ENCODE data around the gene PEX11B. TPM values are rescaled to one million over a fixed set of nuclear protein-coding genes. Genes with fewer than 3 reads are reported as not detected.

Gene PEX11B
- total RNA-seq, 1 experiment from 2014 or later: 13.7 TPM

DNA sequence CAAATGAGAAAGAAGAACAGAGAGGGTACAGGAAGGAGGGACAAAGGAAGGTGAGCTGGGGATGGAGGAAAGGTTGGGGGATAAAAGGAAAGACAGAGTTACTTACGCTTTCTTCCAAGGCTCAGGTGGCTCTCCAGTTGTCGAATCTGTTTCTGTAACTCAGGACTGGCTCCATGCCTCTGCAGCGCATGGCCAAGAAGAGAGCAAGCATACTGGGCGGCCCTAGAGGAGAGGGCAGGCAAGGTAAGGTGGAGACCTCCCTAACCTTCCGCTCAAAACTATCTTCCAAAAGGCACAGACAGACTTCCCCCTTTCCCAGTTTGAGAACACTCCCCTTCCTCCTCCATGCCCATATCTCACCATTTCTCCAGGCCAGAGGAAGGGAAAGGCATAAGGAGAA, 922 bp downstream of the PEX11B start:
- no peak overlapping the region for H3K27ac ChIP-seq (ENCODE audit: insufficient read length, low read depth, low read length)
- no peak overlapping the region for H2AFZ ChIP-seq (ENCODE audit: low read length)
- no peak overlapping the region for H4K91ac ChIP-seq (ENCODE audit: insufficient read length, low read depth, low read length)
- no peaks in the 10 kb centered on the region for H3K9me3 Mint-ChIP-seq
- H4K5ac ChIP-seq (ENCODE audit: insufficient read length, low read depth, low read length): no peak overlapping the region
- H2BK12ac ChIP-seq (ENCODE audit: insufficient read length, low read depth, low read length): no peak overlapping the region
- H3K79me1 ChIP-seq (ENCODE audit: insufficient read depth, low read depth, low read length, poor library complexity, severe bottlenecking): no peaks in the 10 kb centered on the region
- H3K79me2 ChIP-seq (ENCODE audit: insufficient read depth, low read length): no peaks in the 10 kb centered on the region
- H3K4me1 ChIP-seq (ENCODE audit: insufficient read depth, low read length): no peaks in the 10 kb centered on the region
- no peaks in the 10 kb centered on the region for H4K20me1 ChIP-seq (ENCODE audit: control insufficient read depth, insufficient read depth, insufficient read length)
- no peak overlapping the region for H3K56ac ChIP-seq (ENCODE audit: insufficient read length, low read depth, low read length)
- peaks cover 10% of the 10 kb centered on the region for H3K23me2 ChIP-seq (ENCODE audit: insufficient read length, low read depth, low read length, poor library complexity, severe bottlenecking)
- no peak overlapping the region for H3K18ac ChIP-seq (ENCODE audit: insufficient read length, low read depth, low read length)
- no peak overlapping the region for H3K23ac ChIP-seq (ENCODE audit: insufficient read length, low read depth, low read length)
- TF ChIP-seq, protein P1, sequence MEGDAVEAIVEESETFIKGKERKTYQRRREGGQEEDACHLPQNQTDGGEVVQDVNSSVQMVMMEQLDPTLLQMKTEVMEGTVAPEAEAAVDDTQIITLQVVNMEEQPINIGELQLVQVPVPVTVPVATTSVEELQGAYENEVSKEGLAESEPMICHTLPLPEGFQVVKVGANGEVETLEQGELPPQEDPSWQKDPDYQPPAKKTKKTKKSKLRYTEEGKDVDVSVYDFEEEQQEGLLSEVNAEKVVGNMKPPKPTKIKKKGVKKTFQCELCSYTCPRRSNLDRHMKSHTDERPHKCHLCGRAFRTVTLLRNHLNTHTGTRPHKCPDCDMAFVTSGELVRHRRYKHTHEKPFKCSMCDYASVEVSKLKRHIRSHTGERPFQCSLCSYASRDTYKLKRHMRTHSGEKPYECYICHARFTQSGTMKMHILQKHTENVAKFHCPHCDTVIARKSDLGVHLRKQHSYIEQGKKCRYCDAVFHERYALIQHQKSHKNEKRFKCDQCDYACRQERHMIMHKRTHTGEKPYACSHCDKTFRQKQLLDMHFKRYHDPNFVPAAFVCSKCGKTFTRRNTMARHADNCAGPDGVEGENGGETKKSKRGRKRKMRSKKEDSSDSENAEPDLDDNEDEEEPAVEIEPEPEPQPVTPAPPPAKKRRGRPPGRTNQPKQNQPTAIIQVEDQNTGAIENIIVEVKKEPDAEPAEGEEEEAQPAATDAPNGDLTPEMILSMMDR (conservative IDR thresholded peaks at IDR 0.05): no peak
- no peaks in the 10 kb centered on the region for H3K9me3 ChIP-seq (ENCODE audit: control insufficient read depth, low read depth, low read length)
- H3K4me3 Mint-ChIP-seq: peak overlapping the region; percentile 88 to 94
- H2AK5ac ChIP-seq (ENCODE audit: insufficient read length, low read length): no peak overlapping the region
- no peak overlapping the region for H3K14ac ChIP-seq (ENCODE audit: insufficient read depth, low read length)
- H3K9ac ChIP-seq (ENCODE audit: extremely low read depth, insufficient read length, low read length): no peak overlapping the region
- H3K4me2 ChIP-seq (ENCODE audit: insufficient read depth, insufficient read length, low read length): peak overlapping the region; percentile 96
- H3K27me3 Mint-ChIP-seq (ENCODE audit: low read depth): no peaks in the 10 kb centered on the region
- H3K27me3 ChIP-seq (ENCODE audit: insufficient read depth, low read length): no peaks in the 10 kb centered on the region
- no peak overlapping the region for H3K4ac ChIP-seq (ENCODE audit: low read depth, low read length)
- WGBS (ENCODE audit: extremely low coverage, insufficient read length, low lambda C conversion rate): no CpG with 5 or more reads among the region's 5 CpGs
- H4K8ac ChIP-seq (replicated peaks; ENCODE audit: insufficient read length, low read depth, low read length): no peak overlapping the region
- H3T11ph ChIP-seq (ENCODE audit: low read length): no peak overlapping the region
- no peak overlapping the region for H3K27ac Mint-ChIP-seq
- H3K36me3 Mint-ChIP-seq (ENCODE audit: insufficient read depth in 1 of 3, low read depth in 3 of 3): peaks cover 0 to 5% (median 5%) of the 10 kb centered on the region in 3 experiments; a peak in 4 of 7 replicates
- peaks cover 16 to 17% of the 10 kb centered on the region in 2 experiments for H3K4me1 Mint-ChIP-seq
- no peak overlapping the region for H2BK20ac ChIP-seq (ENCODE audit: low read depth, low read length, poor library complexity, severe bottlenecking)
- no peak overlapping the region for H2BK5ac ChIP-seq (ENCODE audit: insufficient read length, low read length)
- no peak for DNase-seq
- H2BK15ac ChIP-seq (ENCODE audit: low read depth, low read length): no peak overlapping the region
- H2BK120ac ChIP-seq (ENCODE audit: low read depth, low read length, poor library complexity, severe bottlenecking): no peak overlapping the region

All from H9 (cell line).